ENCODE data around the gene NEU2.

GRCh38 chr2:233080836-233081229 lies 48.4 kb downstream of the NEU2 start:
- TF ChIP-seq POLR2A (IDR thresholded peaks at IDR 0.05; ENCODE audit: low read depth, low read length) (no peak; the same call in 1 of the 2 replicates), TAF1 (IDR thresholded peaks at IDR 0.05; ENCODE audit: low read depth, low read length) (no peak), POLR2AphosphoS5 (IDR thresholded peaks at IDR 0.05; ENCODE audit: low read depth, low read length) (no peak; the same call in 1 of the 2 replicates), SPI1 (IDR thresholded peaks at IDR 0.05; ENCODE audit: low read depth, low read length) (no peak)
